K562 (cell line): ENCODE data around the gene M6PR. TPM values are rescaled to one million over a fixed set of nuclear protein-coding genes. Genes with fewer than 3 reads are reported as not detected.

Experiments used
- BMI1 ChIP-seq: fragments of 150-350 bp; IDR thresholded peaks from 2 replicates; pipeline ENCODE4 v1.6.1; 2014; ENCODE audit warnings: low read length
- BRD4 ChIP-seq: fragments of 200-600 bp; sonication (generic); IDR thresholded peaks from 2 replicates; pipeline ENCODE4 v1.6.1; 2017; ENCODE audit warnings: inconsistent platforms
- FUS ChIP-seq: fragments of 200-400 bp; formaldehyde crosslinking; optimal IDR thresholded peaks from 2 replicates; pipeline ENCODE3; 2017; ENCODE audit warnings: low read depth, low read length
- HCFC1 ChIP-seq: IDR thresholded peaks from 2 replicates; pipeline ENCODE4 v1.6.1; 2012; ENCODE audit warnings: low read depth, low read length, improper control_type of control experiment
- HDAC1 ChIP-seq, 2 experiments: fragments of 450-650 bp; IDR thresholded peaks; 2 replicates each; pipeline ENCODE4 v1.6.1; 2016 to 2017; ENCODE audit warnings: inconsistent platforms in 1 of 2, mild to moderate bottlenecking in 1 of 2, moderate library complexity in 1 of 2
- MIER1 ChIP-seq: fragments of 450-650 bp; IDR thresholded peaks from 2 replicates; pipeline ENCODE4 v1.6.1; 2016; ENCODE audit warnings: antibody characterized with exemption, mild to moderate bottlenecking, low read depth
- NCOR1 ChIP-seq: fragments of 450-650 bp; IDR thresholded peaks from 2 replicates; pipeline ENCODE4 v1.6.1; 2016; ENCODE audit warnings: mild to moderate bottlenecking, moderate library complexity
- PHF21A ChIP-seq: fragments of 450-650 bp; IDR thresholded peaks from 2 replicates; pipeline ENCODE4 v1.6.1; 2017; ENCODE audit warnings: low read depth, borderline replicate concordance
- SIN3A ChIP-seq, 2 experiments: fragments of 150-350 bp in 1 of 2; IDR thresholded peaks; 2 replicates each; pipeline ENCODE4 v1.6.1; 2011 to 2016; ENCODE audit warnings: borderline replicate concordance in 2 of 2, low read depth in 2 of 2, low read length in 2 of 2, mild to moderate bottlenecking in 2 of 2, moderate library complexity in 2 of 2; ENCODE audit not compliant: control insufficient read depth in 1 of 2
- ZNF121 ChIP-seq: sonication (generic); formaldehyde crosslinking; conservative IDR thresholded peaks from 2 replicates; pipeline ENCODE4 v1.8.0; 2022; ENCODE audit warnings: missing genetic modification reagents
- ZNF134 ChIP-seq: fragments of 250-450 bp; sonication (Bioruptor Pico); conservative IDR thresholded peaks from 2 replicates; pipeline ENCODE4 v1.4.0; 2020
- ZNF830 ChIP-seq: fragments of 250-450 bp; sonication (Bioruptor Pico); IDR thresholded peaks from 2 replicates; pipeline ENCODE4 v1.5.0; 2021; ENCODE audit warnings: mild to moderate bottlenecking
- polyA plus RNA-seq, 8 experiments: library from polyadenylated mRNA; depleted of rRNA in 4 of 8; stranded (reverse) in 5 of 8; unstranded in 3 of 8; fragments of >200 nt; fragmentation: Nextera tagmentation in 2 of 8; fragmentation: Illumina TruSeq in 1 of 8; extraction: Ambion mirVana in 2 of 8; extraction: Trizol in 1 of 8; gene quantifications; 2 replicates each; pipeline versions ENCODE4 v1.2.1 to v1.2.3, GENCODE V29; 2011 to 2014; ENCODE audit warnings: inconsistent platforms in 1 of 8, missing spikeins in 1 of 8
- total RNA-seq, 7 experiments: library from RNA; depleted of rRNA in 6 of 7; stranded (reverse); fragments of >200 nt in 6 of 7; fragmentation: Illumina TruSeq in 2 of 7; extraction: Trizol in 2 of 7; gene quantifications; 2 replicates each; pipeline versions ENCODE4 v1.2.1 to v1.2.3, GENCODE V29; 2011 to 2021; ENCODE audit warnings: low replicate concordance in 1 of 7
- TF ChIP-seq, protein P1 (sequence below): fragments of 250-450 bp; sonication (Bioruptor Pico); IDR thresholded peaks from 2 replicates; pipeline ENCODE4 v1.5.0; 2022; ENCODE audit warnings: mild to moderate bottlenecking
- TF ChIP-seq, protein P2 (sequence below): IDR thresholded peaks from 2 replicates; pipeline ENCODE4 v1.6.1; 2011; ENCODE audit warnings: borderline replicate concordance, low read depth, mild to moderate bottlenecking, moderate library complexity, low read length; ENCODE audit not compliant: insufficient read depth, poor library complexity, severe bottlenecking
- TF ChIP-seq, protein P3 (sequence below): fragments of 250-450 bp; sonication (Bioruptor Pico); IDR thresholded peaks from 2 replicates; pipeline ENCODE4 v1.9.0; 2021; ENCODE audit warnings: mild to moderate bottlenecking, inconsistent platforms
- TF ChIP-seq, protein P4 (sequence below): fragments of 450-650 bp; formaldehyde crosslinking; IDR thresholded peaks from 2 replicates; pipeline ENCODE4 v1.4.0; 2022; ENCODE audit warnings: missing genetic modification characterization
- TF ChIP-seq, protein P5 (sequence below): fragments of 450-650 bp; formaldehyde crosslinking; IDR thresholded peaks from 2 replicates; pipeline ENCODE4 v1.4.0; 2020; ENCODE audit warnings: mild to moderate bottlenecking, moderate library complexity

M6PR gene
- total and polyA plus RNA-seq, 9 of the 15 experiments (the other 6 are each of a cell fraction or from before 2014, with no cell fraction given), result 78.6 to 159 (median 112) TPM

DNA sequence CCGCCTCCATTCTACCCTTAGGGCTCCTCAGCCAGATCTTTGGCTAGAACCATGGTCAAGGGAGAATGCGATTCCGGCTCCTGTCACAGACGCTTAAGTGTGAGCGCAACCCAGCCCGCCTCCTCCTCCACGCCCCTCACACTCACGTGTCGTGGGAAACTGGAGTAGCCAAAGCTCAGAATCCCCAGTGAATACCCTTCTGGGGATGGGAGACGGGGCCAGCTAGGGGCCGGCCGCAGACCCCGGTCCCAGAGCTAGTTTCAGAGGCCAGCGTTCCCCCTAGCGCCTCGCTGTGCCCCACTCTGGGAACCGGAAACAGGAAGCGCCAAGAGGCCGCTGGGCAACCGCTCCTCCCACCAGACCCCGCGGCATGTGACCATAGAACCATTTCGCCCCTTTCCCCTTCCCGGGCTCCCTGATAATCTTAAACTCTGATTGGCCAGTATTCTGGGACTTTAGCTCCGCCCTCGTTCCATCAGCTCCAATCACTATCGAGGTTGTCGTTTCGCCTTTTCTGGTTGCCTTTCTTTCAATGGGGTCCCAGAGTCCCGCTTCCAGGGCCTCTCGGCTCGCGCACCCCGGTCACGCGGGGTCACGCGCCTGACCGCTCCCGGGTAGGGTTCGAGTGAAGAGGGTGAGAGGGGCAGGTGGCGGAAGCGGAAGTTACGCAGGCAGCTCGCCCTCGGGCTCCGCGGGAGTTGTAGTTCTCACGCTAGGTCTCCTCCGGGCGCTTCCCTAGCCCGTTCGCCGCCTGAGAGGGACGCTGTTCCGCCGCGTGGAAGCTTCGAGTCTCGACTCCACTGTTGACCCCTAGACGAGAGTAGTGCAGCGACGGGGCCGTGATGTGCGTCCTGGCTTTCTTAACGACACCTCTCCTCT is at the start of gene M6PR (continued):
- TF ChIP-seq ZNF830 (CRISPR knock-in tag) (no peak), SIN3A (IDR thresholded peaks at IDR 0.05; ENCODE audit: borderline replicate concordance in 2 of 2, control insufficient read depth in 1 of 2, low read depth in 2 of 2, low read length in 2 of 2) (peak; percentile 49 to 88; a peak in 2 of 4 replicates), HDAC1 (IDR thresholded peaks at IDR 0.05) (peak in 1 of 2 experiments; percentile 88; a peak in 2 of 4 replicates), ZNF134 (no peak), BMI1 (no peak), BRD4 (no peak), ZNF121 (CRISPR knock-in tag) (no peak), HCFC1 (peak; percentile 90), NCOR1 (no peak; the same call in 1 of the 2 replicates), MIER1 (no peak), PHF21A (no peak), FUS (no peak)
- TF ChIP-seq, protein P1, sequence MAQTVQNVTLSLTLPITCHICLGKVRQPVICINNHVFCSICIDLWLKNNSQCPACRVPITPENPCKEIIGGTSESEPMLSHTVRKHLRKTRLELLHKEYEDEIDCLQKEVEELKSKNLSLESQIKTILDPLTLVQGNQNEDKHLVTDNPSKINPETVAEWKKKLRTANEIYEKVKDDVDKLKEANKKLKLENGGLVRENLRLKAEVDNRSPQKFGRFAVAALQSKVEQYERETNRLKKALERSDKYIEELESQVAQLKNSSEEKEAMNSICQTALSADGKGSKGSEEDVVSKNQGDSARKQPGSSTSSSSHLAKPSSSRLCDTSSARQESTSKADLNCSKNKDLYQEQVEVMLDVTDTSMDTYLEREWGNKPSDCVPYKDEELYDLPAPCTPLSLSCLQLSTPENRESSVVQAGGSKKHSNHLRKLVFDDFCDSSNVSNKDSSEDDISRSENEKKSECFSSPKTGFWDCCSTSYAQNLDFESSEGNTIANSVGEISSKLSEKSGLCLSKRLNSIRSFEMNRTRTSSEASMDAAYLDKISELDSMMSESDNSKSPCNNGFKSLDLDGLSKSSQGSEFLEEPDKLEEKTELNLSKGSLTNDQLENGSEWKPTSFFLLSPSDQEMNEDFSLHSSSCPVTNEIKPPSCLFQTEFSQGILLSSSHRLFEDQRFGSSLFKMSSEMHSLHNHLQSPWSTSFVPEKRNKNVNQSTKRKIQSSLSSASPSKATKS (CRISPR knock-in tag), result no peak
- TF ChIP-seq, protein P2, sequence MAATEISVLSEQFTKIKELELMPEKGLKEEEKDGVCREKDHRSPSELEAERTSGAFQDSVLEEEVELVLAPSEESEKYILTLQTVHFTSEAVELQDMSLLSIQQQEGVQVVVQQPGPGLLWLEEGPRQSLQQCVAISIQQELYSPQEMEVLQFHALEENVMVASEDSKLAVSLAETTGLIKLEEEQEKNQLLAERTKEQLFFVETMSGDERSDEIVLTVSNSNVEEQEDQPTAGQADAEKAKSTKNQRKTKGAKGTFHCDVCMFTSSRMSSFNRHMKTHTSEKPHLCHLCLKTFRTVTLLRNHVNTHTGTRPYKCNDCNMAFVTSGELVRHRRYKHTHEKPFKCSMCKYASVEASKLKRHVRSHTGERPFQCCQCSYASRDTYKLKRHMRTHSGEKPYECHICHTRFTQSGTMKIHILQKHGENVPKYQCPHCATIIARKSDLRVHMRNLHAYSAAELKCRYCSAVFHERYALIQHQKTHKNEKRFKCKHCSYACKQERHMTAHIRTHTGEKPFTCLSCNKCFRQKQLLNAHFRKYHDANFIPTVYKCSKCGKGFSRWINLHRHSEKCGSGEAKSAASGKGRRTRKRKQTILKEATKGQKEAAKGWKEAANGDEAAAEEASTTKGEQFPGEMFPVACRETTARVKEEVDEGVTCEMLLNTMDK, result peak; percentile 13
- TF ChIP-seq, protein P3, sequence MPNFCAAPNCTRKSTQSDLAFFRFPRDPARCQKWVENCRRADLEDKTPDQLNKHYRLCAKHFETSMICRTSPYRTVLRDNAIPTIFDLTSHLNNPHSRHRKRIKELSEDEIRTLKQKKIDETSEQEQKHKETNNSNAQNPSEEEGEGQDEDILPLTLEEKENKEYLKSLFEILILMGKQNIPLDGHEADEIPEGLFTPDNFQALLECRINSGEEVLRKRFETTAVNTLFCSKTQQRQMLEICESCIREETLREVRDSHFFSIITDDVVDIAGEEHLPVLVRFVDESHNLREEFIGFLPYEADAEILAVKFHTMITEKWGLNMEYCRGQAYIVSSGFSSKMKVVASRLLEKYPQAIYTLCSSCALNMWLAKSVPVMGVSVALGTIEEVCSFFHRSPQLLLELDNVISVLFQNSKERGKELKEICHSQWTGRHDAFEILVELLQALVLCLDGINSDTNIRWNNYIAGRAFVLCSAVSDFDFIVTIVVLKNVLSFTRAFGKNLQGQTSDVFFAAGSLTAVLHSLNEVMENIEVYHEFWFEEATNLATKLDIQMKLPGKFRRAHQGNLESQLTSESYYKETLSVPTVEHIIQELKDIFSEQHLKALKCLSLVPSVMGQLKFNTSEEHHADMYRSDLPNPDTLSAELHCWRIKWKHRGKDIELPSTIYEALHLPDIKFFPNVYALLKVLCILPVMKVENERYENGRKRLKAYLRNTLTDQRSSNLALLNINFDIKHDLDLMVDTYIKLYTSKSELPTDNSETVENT (CRISPR knock-in tag), result peak; percentile 50; the same call in 1 of the 2 replicates
- TF ChIP-seq, protein P4, sequence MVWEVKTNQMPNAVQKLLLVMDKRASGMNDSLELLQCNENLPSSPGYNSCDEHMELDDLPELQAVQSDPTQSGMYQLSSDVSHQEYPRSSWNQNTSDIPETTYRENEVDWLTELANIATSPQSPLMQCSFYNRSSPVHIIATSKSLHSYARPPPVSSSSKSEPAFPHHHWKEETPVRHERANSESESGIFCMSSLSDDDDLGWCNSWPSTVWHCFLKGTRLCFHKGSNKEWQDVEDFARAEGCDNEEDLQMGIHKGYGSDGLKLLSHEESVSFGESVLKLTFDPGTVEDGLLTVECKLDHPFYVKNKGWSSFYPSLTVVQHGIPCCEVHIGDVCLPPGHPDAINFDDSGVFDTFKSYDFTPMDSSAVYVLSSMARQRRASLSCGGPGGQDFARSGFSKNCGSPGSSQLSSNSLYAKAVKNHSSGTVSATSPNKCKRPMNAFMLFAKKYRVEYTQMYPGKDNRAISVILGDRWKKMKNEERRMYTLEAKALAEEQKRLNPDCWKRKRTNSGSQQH, result 0 out of 2 replicates have a peak, but pooled peaks have one; percentile 29
- TF ChIP-seq, protein P5, sequence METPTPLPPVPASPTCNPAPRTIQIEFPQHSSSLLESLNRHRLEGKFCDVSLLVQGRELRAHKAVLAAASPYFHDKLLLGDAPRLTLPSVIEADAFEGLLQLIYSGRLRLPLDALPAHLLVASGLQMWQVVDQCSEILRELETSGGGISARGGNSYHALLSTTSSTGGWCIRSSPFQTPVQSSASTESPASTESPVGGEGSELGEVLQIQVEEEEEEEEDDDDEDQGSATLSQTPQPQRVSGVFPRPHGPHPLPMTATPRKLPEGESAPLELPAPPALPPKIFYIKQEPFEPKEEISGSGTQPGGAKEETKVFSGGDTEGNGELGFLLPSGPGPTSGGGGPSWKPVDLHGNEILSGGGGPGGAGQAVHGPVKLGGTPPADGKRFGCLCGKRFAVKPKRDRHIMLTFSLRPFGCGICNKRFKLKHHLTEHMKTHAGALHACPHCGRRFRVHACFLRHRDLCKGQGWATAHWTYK, result no peak; the same call in 1 of the 2 replicates
